GM21390 (cell line): Measurements from ENCODE around the gene PRICKLE2.
"Not testable (repeated sequence)": the region's sequence is repeated elsewhere in the genome, so short reads cannot be mapped to it uniquely, and the experiment has no call there.

Experiments
- ATAC-seq: cut with Tn5 transposase; IDR thresholded peaks from one replicate; pipeline ENCODE4 v1.9.1; 2021; ENCODE audit not compliant: unreplicated experiment

Gene PRICKLE2

DNA sequence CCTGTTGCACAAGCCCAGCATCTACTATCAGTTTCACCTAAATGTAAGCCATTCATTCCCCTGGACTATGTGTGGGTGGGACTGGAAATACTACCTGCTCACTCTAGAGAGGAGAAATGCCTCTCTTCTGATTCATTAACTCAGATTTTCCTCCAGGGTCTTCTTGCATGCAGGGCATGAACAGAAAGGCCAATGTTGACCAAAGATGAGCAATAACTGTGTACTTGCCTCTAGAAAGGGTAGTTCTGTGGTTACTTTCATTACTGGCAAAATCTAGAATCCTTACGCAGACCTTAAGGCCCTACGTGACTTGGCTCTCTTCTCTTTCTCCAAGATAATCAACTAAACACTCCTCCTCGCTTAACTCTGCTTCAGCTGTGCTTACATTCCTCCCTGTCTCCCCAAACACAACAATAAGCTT lies 120.6 kb downstream of the PRICKLE2 start:
- peak; percentile 66 for ATAC-seq

DNA sequence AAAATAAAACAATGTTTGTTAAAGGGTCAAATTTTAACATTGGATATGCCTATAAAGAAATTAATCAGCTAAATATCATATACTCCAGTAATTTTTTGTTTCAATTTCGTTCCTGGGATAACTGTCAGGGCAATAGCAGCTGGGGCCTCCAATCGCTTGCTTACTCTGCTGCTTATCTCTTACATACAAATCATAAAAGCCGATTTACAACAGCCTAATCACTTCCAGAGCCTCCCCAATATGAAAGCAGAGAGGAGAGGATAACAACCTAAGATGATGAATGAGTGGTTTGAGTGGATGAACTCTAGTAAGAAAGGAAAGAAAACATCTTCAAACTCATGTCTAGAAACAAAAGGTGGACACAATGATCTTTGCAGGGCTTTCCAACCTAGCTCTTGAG lies 121.3 kb downstream of the PRICKLE2 start:
- ATAC-seq: no peak

DNA sequence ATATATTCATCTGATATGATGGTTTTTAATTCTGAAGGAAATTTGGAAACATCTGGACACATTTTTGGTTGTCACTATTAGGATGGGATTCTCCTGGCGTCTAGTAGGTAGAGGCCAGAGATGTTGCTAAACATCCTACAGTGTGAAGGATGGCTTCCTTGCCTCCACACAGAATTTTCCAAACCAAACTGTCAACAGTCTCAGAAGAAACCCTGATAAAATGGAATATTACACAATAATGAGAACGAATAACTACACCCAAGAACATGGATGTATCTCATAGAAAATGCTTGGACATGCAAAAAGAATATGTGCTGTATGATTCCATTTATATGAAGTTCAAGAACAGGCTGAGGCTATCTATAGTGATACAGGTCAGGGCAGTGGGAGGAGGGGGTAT lies 122.1 kb downstream of the PRICKLE2 start:
- no peak for ATAC-seq

DNA sequence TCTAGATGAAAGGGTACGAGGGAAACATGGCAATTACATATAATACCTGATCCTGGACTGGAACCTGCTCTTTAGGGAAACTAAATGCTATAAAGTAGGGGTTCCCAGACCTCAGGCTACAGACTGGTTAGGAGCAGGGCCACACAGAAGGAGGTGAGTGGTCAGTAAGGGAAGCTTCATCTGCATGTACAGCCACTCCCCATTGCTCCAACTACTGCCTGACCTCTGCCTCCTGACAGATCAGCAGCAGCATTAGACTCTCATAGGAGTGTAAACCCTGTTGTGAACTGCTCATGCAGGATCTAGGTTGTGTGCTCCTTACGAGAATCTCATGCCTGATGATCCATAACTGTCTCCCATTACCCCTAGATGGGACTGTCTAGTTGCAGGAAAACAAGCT lies 123.1 kb downstream of the PRICKLE2 start:
- ATAC-seq: no peak

DNA sequence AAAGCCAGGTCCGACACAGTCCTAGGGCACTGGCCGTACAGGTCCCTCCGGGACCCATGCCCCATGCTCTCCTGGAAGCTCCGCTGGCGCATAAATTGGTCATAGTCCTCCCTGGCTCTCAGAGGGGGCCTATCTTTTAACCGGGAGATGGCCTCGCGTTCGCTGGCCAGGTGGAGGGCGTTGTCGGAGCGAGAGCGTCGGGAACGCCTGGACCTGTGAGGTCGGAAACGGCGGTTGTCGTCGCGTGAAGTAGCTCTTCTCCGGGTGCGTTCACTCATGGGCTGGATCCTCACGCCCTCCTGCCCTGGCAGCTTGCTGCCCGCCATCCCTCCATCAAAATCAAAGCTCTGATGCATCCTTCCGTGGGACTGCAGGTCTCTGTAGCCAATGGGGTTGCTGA lies 126.0 kb downstream of the PRICKLE2 start:
- ATAC-seq: no peak

DNA sequence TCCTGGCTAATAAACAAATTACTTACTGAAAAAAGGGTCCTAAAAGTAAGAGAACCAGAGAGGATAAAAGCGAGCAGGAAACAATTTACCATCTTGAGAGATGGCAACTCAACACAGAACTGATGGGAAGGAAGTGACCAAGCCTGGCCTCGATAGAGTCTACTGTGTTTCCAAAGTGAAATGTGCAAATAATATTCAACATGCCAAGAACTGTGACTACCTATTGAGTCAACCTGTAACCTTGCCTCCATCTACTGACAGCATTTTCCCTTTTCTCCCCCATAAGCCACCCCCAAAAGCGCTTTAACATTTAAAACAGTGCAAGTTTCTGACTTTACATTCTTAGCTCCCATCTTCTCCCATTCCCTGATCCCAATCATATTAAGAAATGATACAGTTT lies 126.6 kb downstream of the PRICKLE2 start:
- no peak for ATAC-seq

DNA sequence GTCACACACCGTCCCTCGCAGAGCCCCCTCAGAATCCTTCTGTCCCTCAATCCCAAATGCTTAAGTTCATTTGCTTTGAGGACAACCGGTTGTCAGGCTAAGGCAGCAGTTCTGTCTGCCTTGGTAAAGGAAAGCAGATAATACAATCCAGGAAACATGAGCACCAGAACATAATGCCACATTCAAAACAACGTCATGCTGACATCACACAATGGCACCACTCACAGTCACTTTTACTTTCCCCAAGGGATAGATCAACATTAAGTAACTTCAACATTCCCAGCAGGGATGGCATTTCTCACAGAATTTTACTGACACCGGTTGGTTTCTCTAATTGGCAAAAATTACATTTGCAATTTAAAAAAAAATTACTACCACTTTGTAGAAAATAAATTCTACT lies 127.3 kb downstream of the PRICKLE2 start:
- ATAC-seq: no peak

DNA sequence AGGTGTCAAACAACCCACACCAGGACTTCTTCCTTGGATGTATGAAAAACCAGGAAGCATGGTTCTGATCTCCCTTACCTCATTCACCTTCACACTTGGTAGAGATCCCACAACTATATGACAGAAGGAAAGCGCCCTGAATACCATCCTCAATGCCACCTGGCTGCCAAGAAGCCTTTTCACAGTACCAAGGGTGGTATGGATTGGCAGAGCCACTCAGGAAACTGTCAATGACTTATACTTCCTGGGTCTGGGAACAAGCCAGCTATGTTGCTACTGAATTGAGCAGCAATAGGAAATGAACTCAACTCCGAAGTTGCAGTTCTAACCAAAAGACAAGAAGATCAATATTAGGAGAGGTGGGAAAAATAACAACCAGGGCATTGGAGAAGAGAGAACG lies 129.5 kb downstream of the PRICKLE2 start:
- ATAC-seq: no peak

DNA sequence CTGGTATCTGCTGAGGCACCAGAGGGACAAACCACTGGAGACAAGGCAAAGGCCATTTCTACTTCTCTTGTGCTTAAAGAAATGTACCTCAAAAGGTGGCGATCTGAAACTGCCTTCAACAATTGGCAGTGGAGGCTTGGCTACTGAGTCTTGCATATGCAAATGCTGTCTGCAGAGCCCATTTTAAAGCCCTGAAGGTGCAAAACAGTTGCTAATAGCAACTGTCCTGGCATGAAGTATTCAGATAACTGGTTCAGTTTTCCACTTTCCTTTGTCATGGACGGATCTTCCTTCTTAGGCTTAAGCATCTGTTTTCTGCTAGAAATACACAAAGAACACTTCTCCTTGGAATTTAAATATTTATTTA lies 130.6 kb downstream of the PRICKLE2 start:
- no peak for ATAC-seq

DNA sequence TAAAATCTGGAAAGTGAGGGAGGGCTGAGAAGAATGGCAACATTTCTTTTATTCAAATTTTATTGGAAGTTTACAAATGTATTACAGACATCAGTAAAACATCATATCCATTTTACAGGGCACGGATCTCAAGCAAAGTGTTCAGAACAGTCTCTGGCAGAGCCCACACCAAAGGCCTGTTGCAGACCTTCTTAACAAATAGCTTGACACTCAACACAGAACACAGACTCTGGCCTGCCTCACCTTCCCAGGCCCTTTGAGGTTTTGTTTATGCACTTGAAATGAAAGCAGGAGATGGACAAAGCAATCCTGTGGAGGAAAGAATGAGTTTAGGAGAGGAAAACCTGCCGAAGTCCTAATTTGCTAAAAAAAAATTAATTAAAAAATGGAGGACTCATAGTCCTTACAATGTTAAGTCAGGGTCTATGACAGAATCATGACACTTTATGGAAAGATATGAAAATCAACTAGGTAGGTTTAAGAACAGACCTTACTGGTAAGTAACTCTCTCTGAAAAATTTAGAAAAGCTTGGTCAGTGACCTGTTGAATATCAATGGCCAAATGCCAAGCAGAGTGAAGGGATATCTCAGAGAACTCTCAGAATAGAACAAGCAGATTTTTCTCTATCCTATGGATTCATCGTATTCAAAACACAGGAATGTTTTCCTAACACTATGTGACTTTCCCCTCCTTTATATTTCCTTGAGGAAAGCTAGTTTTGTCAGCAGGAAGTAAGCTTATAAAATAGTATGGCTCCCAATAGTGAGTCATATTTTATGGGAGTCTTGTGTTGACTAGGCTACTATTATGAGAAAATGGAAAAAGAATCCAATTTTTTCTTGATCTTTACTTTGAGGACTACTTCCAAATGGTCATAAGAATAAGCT lies 131.2 kb downstream of the PRICKLE2 start:
- no peak for ATAC-seq

DNA sequence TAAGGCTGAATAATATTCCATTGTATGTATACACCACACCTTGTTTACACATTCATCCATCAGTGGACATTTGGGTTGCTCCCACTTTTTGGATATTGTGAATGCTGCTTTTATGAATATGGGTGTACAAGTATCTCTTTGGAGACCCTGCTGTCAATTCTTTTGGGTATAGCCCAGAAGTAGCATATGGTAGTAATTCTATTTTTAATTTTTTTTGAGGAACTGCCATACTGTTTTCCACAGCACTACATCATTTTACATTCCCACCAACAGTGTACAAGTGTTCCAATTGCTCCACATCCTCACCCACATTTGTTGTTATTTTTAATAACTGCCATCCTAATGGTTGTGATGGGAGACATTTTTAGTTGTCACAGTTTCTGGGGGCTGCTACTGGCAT lies 132.1 kb downstream of the PRICKLE2 start:
- ATAC-seq: no peak

DNA sequence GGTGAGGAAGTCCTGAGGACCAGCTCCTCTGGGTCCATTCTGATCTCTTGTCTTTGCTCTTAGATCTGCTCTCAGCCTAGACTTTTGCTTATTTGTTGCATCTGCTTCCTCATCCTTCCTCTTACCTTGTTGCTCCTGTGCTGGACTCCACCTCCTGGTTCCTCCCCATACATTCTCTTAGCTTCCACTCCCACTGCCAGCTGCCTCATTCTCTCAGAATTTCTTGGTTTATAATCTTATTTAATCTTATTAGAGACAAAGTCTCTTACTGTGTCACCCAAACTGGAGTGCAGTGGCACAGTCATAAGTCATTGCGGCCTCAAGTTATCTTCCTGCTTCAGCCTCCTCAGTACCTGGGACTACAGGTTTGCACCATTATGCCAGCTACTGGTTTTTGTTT lies 133.8 kb downstream of the PRICKLE2 start:
- ATAC-seq: no peak

DNA sequence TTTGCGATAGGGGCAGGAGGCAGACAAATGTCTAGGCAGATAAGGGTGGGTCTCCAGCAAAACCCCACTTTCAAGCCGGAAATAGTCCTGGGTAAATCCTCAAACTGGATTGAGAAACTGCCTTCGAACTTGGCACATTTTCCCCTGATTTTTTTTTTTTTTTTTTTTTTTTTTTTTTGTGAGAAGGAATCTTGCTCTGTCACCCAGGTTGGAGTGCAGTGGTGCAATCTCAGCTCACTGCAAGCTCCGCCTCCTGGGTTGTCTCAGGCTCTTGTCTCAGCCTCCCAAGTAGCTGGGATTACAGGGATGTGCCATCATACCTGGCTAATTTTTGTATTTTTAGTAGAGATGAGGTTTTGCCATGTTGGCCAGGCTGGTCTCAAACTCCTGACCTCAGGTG lies 135.9 kb downstream of the PRICKLE2 start:
- not testable (repeated sequence) for ATAC-seq

DNA sequence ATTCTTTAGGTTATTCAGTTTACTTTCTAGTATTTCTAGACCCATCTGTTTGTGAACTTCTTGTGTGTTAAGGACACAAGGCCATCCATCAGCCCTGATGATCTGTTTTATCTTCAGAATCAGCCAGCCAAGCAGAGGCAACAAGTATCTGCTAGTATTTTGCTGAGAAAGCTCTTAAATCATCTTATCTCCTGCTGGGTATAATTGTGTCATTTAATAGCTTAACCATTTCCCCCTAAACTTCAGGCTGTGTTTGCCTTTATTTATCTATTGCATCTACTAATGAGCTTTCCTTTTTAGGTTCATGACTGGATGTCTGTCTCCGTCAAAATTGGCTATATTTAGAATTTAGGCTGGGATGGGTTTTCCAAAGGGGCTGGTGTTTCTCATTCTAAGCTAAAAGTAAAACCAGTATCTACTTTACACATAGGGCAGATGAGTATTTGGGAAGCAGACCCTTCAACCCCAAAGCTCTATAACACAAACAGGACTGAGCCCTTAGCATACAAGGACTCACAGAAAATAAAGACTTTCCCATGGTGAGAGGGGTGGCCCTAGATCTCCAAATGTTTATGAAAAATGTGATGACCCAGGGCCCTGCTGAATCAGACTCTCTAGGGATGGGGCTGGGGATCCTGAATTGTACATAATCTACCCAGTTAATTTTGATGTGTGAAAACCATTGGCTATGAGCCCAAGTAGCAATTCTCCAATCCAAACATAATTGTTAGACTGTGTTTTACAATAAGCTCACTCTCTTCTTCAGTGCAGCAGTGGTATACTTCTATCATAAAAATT lies 136.7 kb downstream of the PRICKLE2 start:
- no peak for ATAC-seq

DNA sequence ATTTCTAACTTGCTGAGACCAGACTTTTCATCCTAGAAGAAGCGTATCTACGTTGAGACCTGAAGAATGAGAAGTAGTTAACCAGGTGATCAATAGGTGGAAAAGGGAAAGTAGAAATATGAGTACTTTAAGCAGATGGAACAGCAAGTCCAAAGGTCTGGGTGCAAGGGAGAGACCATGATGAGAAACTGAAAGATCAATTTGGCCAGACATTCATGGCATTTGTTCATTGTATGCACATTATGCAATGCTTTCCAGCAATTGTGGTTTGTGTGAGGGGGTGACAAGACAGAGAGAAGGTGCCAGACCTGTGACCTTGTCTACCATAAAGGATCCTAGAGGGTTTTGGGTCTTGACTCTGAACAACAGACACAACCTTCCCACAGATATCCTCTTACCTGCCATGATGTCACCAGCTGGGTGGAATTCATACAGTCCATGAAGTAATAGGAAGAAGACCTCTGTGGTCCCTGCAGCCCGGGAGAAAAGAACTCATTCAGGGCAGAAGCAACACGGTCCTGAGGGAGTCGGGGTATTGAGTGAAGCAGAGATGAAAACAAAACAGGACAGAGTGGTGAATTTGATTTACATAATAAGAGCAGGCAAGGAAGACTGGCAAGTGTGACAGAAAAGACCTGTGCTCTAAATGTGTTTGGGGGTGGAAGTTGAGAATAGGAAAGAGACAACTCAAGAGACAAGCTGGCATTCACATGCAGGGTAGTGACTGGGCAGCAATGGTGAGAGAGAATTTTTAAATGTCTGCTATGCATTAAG lies 138.6 kb downstream of the PRICKLE2 start:
- ATAC-seq: no peak

DNA sequence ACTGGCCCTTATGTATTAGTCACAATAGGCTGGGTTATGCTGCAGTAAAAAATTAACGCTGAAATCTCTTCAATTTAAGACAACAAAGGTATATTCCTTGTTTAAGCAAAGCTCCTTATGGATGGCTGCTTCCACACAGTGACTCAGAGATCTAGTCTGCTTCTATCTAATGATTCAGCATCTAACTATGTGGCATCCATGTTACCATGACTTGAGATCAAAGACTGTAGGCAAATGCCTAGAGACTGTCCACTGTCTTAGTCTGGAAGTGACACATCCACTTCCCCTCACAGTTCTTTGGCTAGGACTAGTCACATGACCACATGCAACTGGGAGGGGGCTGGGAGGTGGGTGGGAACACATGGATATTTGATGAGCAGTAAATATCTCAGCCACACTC lies 140.6 kb downstream of the PRICKLE2 start:
- ATAC-seq: no peak

DNA sequence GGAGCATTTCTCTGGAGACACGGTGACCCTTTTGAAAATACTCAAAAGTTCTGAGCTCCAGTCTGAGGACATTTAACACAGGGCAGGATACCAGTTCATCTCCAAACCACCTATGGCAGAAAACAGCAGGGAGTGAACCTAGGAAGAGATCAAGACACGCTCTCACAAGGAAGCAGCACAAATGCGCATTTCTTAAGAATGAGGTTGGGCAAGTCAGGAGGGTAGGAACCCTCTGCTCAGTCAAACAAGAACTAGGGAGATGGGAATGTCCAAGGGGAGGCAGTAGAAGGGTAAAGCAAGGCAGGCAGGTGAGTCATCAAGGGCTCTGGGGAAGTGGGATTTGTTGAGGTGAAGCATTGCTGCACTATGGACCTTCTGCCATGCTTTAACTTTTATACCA lies 141.7 kb downstream of the PRICKLE2 start:
- no peak for ATAC-seq

DNA sequence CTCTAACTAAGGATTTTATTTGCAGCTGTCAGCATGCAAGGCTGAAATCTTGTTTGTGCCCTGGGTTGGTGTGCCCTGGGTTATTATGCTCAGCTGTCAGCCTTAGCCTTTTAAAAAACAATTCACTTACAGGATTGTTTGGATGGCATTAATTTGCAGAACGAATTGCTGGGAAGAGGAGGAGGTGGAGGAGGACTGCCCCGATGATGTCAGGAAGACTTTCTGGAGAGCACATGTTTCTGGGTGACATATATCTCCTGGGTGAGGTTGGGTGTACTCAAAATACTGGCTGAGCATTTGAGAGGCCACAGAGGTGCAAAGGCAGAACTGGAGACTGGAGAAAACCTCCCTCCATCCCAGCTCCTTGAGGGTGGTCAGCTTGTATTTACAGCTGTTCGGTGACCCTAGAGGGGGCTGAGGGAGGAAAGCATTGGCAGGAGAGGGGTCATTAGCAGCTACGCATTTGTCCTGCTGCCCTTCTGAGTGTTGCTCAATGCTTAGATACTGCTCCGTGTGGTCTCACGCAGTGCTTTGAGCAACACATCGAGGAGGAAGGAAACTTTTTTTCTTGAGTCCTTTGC lies 142.2 kb downstream of the PRICKLE2 start:
- ATAC-seq: no peak

DNA sequence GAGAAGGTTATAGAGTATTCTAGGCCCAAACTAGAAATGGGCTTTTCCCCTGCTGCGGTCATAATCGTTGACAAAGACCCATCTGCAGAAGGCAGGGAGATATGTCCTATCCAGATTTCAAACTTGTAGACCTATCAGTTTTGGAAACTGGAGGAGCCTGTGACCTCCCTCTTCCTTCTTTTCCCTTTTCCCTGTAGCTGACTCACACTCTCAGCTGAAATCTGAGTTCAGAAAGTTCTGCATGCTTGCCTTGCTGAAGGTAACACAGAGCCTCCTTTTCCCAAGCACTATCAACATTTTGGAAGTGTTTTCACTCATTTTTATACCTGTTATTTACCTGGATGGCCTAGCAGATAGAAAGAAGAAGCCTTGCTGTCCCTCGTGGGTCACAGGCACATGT lies 142.9 kb downstream of the PRICKLE2 start:
- ATAC-seq: no peak

DNA sequence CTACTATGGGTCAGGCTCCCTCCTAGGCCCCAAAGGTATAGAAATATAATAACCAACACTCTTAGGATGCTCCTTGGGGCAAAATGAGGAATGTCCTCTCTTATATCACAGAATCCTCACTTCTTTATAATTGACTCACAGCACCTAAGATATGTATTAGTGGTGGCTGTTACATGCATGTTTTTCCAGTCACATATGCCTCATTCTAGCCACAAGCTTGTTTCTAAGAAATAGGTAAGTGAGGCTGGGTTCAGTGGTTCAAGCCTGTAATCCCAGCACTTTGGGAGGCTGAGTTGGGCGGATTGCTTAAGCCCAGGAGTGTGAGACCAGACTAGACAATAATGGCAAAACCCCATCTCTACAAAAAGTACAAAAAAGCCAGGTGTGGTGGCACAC lies 144.0 kb downstream of the PRICKLE2 start:
- no peak for ATAC-seq

DNA sequence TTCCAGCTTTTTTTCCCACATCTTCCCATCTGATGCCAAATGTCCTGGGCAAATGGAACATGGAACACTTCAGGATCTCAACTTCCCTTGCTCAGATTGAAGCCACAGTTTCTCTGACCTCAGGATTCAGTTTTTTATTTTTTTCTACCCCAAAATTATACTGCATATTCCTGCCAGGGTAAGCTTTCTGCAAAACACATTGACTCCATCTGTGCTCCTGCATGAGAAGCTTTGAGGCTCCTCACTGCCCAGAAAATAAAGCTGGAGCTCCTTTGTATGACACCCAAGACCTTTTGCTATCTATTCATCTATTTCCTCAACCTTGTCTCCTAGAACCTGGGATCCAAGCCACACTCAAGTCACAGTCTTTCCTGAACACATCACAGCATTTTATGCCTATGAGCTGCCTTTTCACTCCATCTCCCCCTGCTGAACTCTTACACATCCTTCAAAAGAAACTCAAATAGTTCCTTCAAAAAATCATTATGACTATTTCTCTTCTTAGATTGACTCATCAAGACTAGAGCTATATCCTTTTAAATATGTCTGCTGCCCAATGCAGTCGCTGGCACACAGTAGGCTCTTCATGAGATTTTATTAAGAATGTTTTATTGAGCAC lies 144.5 kb downstream of the PRICKLE2 start:
- ATAC-seq: no peak
